ENCODE measurements around the gene P2RY12. TPM values are rescaled to one million over a fixed set of nuclear protein-coding genes. Genes with fewer than 3 reads are reported as not detected.

Gene P2RY12
- total and polyA plus RNA-seq, 2 of the 8 experiments (the other 6 are each of a cell fraction or from before 2014, with no cell fraction given), result not detected

DNA sequence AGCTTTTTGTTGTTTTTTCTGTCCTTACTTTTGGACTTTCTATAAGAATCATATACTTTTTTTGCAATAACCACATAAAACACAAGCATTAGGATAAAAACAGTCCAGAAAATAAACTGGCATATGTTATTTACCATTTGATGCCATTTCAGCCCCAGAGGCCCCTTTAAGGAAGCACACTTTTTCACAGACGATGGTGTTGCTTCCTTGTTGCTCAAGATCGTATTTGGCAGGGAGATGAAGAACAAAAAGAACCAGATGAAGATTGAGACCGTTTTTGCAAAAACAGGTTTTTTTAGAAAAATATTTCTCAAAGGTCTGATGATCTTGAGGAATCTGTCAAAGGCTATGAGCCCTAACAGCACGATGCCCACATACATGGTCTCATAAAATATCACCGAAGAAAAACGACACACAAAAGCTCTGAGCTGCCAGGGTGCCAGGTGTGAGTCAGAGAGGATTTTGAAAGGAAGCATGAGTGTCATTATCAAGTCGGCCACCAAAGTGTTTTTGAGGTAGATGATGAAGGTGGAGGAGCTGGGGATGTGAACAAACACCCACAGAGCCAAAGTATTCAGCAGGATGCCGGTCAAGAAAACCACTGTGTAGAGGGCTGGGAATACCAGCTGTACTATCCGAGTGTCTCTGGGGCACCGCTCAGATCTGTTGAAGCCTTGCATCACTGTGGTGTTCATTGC, 56.1 kb downstream of the P2RY12 start:
- Histone ChIP-seq H3K79me1 (ENCODE audit: low read depth, low read length) (no peaks in the 10 kb centered on the region), H3K4me3 (ENCODE audit: extremely low read depth in 1 of 4, insufficient read depth in 2 of 4, low read depth in 3 of 4, low read length in 4 of 4) (no peak overlapping the region), H4K8ac (ENCODE audit: extremely low read depth, insufficient read depth, low read length) (no peak overlapping the region), H3K27me3 (replicated peaks in 1 of 4; ENCODE audit: control insufficient read depth in 3 of 4, extremely low read depth in 1 of 4, insufficient read depth in 3 of 4, low read length in 3 of 4) (no peaks in the 10 kb centered on the region), H3K9ac (replicated peaks in 1 of 4; ENCODE audit: extremely low read depth in 1 of 4, low read depth in 3 of 4, low read length in 3 of 4) (no peak overlapping the region), H3K23ac (ENCODE audit: insufficient read length) (no peak overlapping the region), H3K79me2 (ENCODE audit: control insufficient read depth in 1 of 2, insufficient read depth in 2 of 2, low read length in 2 of 2) (no peaks in the 10 kb centered on the region), H2BK120ac (replicated peaks; ENCODE audit: low read depth, low read length) (no peak overlapping the region), H4K5ac (ENCODE audit: insufficient read length, low read depth, low read length) (no peak overlapping the region), H3K4me1 (replicated peaks in 1 of 4; ENCODE audit: control insufficient read depth in 3 of 4, insufficient read depth in 4 of 4, low read length in 3 of 4) (no peaks in the 10 kb centered on the region; a peak in 2 of 7 replicates), H3K23me2 (ENCODE audit: low read depth, low read length) (no peaks in the 10 kb centered on the region), H4K91ac (replicated peaks; ENCODE audit: insufficient read length, low read length) (no peak overlapping the region), H2AFZ (ENCODE audit: low read length) (no peak overlapping the region), H4K20me1 (replicated peaks in 1 of 2; ENCODE audit: control insufficient read depth in 1 of 2, insufficient read depth in 2 of 2, low read length in 2 of 2) (no peaks in the 10 kb centered on the region), H2BK5ac (ENCODE audit: low read depth, low read length) (no peak overlapping the region), H2BK20ac (ENCODE audit: low read length) (no peak overlapping the region), H3K36me3 (ENCODE audit: control insufficient read depth in 2 of 4, insufficient read depth in 4 of 4, low read length in 3 of 4) (no peaks in the 10 kb centered on the region), H3K9me3 (ENCODE audit: insufficient read depth in 2 of 2, low read depth in 1 of 2, low read length in 1 of 2) (no peaks in the 10 kb centered on the region), H2BK12ac (ENCODE audit: low read depth, low read length) (no peak overlapping the region), H2BK15ac (ENCODE audit: low read length) (no peak overlapping the region), H3K27ac (ENCODE audit: low read depth, low read length) (no peak overlapping the region), H3K4me2 (ENCODE audit: insufficient read depth in 1 of 2, low read depth in 2 of 2, low read length in 2 of 2) (no peak overlapping the region), H3K14ac (ENCODE audit: insufficient read length) (no peak overlapping the region), H3K4ac (replicated peaks; ENCODE audit: insufficient read length, low read depth, low read length) (no peak overlapping the region), H3K18ac (ENCODE audit: extremely low read depth, low read length) (no peak overlapping the region), H2AK5ac (ENCODE audit: low read depth, low read length) (no peak overlapping the region), H3K56ac (replicated peaks; ENCODE audit: insufficient read length, low read depth, low read length) (no peak overlapping the region)
- ChIA-PET CTCF (ENCODE audit: partially characterized antibody) (interaction anchor here (0.6 to 3.3 kb wide), 17 partner anchors 9 to 109 kb away, joined by 3 to 16 read pairs (median 5); no protein-coding TSS in a partner anchor), POLR2A (ENCODE audit: partially characterized antibody) (no interaction called here)
- TF ChIP-seq JUN (IDR thresholded peaks at IDR 0.05; ENCODE audit: low read depth, low read length), result no peak
- TF ChIP-seq ZNF274 (IDR thresholded peaks at IDR 0.05; ENCODE audit: borderline replicate concordance, extremely low read depth, low read length), result no peak
- no peak for FAIRE-seq
- 84% methylated on average over 10 of the region's 10 CpGs; no CpG with 5 or more reads in 1 of the 2 experiments for WGBS, 2 experiments (ENCODE audit: extremely low coverage in 1 of 2, insufficient coverage in 1 of 2, insufficient read length in 1 of 2, insufficient replicate concordance in 2 of 2, low coverage in 1 of 2, low lambda C conversion rate in 2 of 2, missing lambda C conversion rate in 1 of 2)
- no peak for DNase-seq (ENCODE audit: low read depth in 1 of 2, low spot score in 2 of 2)

Measured in H1 (cell line).